Stimulated activated naive CD8-positive, alpha-beta T cell treated with anti-CD3 and anti-CD28 coated beads, Interleukin-15, Interleukin-2, amounts not matched to agents 100 ng/mL and 50 ng/mL, for 24 hours (primary cell): ENCODE results near the gene ISCU.

Source experiments
- H3K27ac Mint-ChIP-seq: one replicate; pipeline ENCODE4 v1.8.0; 2021; ENCODE audit warnings: mild to moderate bottlenecking, mixed read lengths
- H3K27me3 Mint-ChIP-seq: one replicate; pipeline ENCODE4 v1.8.0; 2021; ENCODE audit warnings: mixed read lengths
- H3K36me3 Mint-ChIP-seq: one replicate; pipeline ENCODE4 v1.8.0; 2021; ENCODE audit warnings: low read depth, mixed read lengths
- H3K4me1 Mint-ChIP-seq: one replicate; pipeline ENCODE4 v1.8.0; 2021; ENCODE audit warnings: low read depth, mixed read lengths
- H3K4me3 Mint-ChIP-seq: one replicate; pipeline ENCODE4 v1.8.0; 2021; ENCODE audit warnings: mild to moderate bottlenecking, mixed read lengths
- H3K9me3 Mint-ChIP-seq: one replicate; pipeline ENCODE4 v1.8.0; 2021; ENCODE audit warnings: mixed read lengths

Gene ISCU

DNA sequence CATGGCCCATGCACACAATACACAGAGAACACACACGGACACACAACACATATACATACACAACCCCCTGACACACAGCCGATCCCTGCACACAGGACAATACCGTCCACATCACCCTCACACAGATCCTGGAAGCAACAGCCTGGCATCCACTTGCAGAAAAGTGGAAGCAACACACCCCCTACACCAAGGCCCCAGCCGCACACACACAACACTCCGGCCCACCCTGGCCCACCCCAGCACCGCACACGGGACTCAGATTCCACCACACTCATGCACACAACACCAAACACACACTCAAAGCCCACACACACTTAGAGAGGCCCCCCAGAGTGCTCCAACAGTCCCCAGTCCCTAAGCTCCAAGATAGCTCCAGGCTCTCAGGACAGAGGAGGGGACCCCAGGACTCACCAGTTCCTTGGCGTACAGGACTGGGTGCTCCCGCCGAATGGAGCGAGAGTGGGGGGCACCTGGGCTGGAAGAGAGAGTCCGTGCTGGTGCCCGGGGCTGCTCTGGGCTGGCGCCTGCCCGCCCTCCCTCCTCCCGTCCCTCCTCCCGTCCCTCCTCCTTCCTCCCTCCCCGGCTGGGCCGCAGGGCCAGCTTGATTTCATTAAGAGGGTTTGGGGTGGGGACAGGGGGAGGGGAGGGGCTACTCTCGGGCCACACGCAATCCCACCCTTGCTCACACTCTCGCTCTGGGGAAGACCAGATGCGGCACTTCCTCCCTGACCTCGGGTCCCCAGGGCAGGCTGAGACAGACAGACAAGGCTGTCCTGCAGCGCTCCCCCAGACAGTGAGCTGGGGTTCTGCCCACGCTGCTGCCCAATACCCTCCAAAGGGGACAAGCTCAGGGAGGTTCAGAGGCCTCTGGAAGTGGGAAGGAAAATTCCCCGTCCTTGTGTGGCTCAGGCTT, 35.4 kb downstream of the ISCU start, which contains the start of gene TMEM119:
Gene TMEM119 (minus strand): TSS at position 526 of the 913 bp plus-strand sequence. CDS start 5,701 bp downstream, outside the sequence.
- Mint-ChIP-seq H3K9me3 (no peaks in the 10 kb centered on the region), H3K36me3 (no peaks in the 10 kb centered on the region), H3K4me3 (no peak within 1 kb of the TSS), H3K27me3 (peaks cover 4% of the 10 kb centered on the region), H3K27ac (no peak within 1 kb of the TSS), H3K4me1 (no peaks in the 10 kb centered on the region)

DNA sequence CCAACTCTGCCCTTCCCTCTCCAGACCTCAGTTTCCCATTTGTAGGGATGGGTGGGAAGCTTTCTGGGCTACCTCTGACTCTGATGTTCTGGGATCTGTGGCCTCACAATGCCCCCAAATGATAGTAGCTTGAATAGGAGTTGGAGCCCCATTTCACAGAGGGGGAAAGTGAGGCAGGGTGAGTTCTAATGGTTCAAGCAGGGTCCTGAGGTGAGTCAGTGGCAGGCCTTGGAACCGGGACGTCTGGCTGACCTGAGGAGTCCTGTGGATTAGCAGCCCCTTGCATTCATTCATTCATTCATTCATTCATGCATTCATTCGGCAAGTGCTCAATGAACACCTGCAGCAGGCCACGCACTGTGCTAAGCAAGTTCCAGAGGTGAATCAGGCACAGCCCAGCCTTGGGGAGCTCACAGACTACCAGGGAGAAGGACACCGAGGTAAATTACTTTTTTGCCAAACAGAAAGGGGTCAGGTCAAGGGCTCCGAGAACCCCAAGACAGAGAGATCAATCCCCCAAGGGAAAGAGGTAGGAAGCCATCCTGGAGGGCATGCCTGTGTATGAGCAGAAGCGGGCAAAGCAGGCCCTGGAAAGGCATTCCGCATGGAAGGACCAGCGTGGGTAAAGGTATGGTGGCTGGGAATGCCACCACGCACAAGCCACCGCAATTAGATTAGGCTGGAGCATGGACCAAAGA, 36.3 kb downstream of the ISCU start:
- Mint-ChIP-seq H3K27ac (no peak overlapping the region), H3K9me3 (no peaks in the 10 kb centered on the region)

DNA sequence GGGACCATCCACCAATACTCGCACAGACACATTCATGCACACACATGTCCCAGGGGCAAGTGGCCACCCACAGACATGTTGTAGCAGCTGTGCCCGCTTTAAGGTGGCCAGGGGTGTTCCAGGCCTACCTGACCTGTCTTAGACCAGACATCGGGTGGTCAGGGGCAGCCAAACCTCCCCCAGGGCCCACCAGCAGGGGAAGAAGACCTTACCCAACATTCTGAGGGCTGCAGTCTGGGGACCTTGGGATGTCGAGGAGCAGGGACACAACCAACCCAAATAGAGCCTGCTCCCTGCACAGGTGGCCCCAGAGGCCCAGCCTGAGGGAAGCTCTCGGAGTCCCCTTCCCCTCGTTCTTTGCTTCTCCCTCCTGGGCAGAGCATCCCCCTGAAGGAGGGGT, 37.1 kb downstream of the ISCU start:
- H3K4me3 Mint-ChIP-seq, result no peak overlapping the region

More for the DNA sequence above, 36.3 kb downstream of the ISCU start:
- Mint-ChIP-seq H3K4me1 (no peaks in the 10 kb centered on the region), H3K27me3 (peaks cover 4% of the 10 kb centered on the region), H3K4me3 (no peak overlapping the region), H3K36me3 (no peaks in the 10 kb centered on the region)

DNA sequence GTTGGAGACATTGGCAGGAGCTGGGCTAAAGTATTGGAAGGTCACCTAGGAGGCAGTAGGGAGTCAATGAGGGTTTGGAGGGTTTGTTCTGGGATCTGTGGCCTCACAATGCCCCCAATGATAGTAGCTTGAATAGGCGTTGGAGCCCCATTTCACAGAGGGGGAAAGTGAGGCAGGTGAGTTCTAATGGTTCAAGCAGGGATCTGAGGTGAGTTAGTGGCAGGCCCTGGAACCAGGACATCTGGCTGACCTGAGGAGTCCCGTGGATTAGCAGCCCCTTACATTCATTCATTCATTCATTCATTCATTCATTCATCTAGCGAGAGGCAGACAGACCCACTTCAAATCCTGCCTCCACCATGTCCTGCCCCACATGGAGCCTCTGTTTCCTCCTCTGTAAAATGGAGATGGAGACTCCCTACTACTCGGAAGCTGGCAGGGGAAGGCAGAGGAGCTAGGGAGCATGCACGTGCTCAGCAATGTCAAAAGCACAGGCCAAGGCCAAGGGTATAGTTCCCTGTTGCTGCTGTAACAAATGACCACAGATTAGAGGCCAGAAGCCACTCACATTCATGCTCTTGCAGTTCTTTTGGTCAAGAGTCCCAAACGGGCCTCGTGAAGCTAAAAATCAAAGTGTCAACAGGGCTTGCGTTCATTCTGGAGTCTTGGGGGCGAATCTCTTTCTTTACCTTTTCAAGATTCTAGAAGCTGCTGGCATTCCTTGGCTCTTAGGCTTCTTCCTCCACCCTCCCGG, 37.7 kb downstream of the ISCU start:
- Mint-ChIP-seq H3K27ac (no peak overlapping the region), H3K36me3 (no peaks in the 10 kb centered on the region), H3K9me3 (no peaks in the 10 kb centered on the region), H3K4me1 (no peaks in the 10 kb centered on the region), H3K27me3 (peaks cover 4% of the 10 kb centered on the region), H3K4me3 (no peak overlapping the region)

More for the DNA sequence above, 37.1 kb downstream of the ISCU start:
- Mint-ChIP-seq H3K4me1 (no peaks in the 10 kb centered on the region), H3K27ac (no peak overlapping the region), H3K36me3 (no peaks in the 10 kb centered on the region), H3K9me3 (no peaks in the 10 kb centered on the region), H3K27me3 (peaks cover 4% of the 10 kb centered on the region)

DNA sequence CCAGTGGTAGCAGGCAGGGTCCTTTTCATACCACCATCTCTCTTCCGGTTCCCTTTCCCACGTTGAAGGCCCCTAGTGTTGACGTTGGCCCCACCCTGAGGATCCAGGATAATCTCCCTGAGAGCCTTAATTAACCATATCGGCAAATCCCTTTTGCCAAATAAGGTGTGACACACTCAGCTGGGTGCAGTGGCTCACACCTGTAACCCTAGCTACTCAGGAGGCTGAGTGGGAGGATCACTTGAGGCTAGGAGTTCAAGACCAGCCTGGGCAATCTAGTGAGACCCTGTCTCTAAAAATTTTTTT, 38.3 kb downstream of the ISCU start:
- H3K27me3 Mint-ChIP-seq, result peaks cover 4% of the 10 kb centered on the region

DNA sequence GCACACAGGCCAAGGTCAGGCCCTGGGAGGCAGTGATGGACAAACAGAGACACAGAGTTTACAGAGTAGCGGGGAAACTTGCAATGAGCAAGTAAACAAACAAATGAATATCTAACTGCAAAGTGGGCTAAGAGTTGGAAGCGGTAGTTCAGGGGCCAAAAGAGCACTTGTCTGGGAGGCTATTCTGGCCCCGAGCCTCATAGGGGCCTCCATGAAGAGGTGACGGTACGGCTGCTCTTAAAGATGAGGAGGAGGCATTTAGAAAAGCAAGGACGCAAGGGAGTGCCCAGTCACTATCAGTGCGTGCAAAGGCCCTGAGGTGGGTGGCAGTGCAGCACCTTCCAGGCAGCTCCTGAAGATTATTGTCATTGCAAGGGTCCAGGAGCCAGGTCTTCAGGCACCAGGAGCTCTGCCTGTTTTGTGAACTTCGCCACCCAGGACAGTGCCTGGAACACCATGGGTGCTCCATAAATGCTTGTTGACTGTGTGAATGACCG, 39.9 kb downstream of the ISCU start:
- Mint-ChIP-seq H3K4me3 (no peak overlapping the region), H3K27me3 (peaks cover 4% of the 10 kb centered on the region), H3K9me3 (no peaks in the 10 kb centered on the region), H3K4me1 (peaks cover 3% of the 10 kb centered on the region), H3K36me3 (no peaks in the 10 kb centered on the region), H3K27ac (no peak overlapping the region)

More for the DNA sequence above, 38.3 kb downstream of the ISCU start:
- H3K9me3 Mint-ChIP-seq, result no peaks in the 10 kb centered on the region
- H3K36me3 Mint-ChIP-seq, result no peaks in the 10 kb centered on the region
- no peak overlapping the region for H3K4me3 Mint-ChIP-seq
- H3K4me1 Mint-ChIP-seq, result peaks cover 3% of the 10 kb centered on the region
- H3K27ac Mint-ChIP-seq, result no peak overlapping the region

DNA sequence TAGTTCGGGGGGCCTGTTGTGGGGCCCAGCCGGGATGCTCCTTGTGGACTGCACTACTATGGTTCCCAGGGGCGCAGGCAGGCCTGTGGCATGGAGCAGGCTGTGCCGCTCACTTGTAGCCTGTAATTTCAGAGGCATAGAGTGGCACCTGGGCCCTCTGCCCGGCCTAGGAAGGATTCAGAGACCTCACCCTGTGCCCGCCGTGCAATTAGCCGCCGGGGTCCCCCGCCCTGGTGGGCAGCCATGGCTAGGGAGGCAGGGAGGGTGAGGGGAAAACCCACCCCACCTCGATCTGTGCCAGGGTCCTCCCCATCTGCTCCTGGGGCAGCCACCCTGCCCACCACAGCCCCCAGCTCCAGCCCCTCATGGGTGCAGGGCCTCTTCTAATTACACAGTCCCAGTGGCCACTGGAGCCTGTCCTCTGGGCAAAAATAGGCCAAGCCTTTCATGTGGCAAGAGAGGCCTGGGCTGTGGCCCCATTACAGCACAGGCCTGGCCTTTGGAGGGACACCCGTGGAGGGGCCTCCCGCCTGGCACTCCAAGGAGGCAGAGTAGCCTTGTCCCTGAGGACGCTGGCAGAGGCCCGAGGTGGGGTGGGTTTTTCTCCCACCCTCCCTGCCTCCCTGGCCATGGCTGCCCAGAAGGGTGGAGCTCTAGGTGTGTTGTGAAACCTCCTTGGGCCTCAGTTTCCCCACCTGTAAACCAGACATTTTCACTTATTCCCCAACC, 40.7 kb downstream of the ISCU start:
- Mint-ChIP-seq H3K27me3 (peaks cover 4% of the 10 kb centered on the region), H3K4me3 (no peak overlapping the region), H3K27ac (no peak overlapping the region), H3K4me1 (peaks cover 3% of the 10 kb centered on the region), H3K36me3 (no peaks in the 10 kb centered on the region), H3K9me3 (no peaks in the 10 kb centered on the region)

DNA sequence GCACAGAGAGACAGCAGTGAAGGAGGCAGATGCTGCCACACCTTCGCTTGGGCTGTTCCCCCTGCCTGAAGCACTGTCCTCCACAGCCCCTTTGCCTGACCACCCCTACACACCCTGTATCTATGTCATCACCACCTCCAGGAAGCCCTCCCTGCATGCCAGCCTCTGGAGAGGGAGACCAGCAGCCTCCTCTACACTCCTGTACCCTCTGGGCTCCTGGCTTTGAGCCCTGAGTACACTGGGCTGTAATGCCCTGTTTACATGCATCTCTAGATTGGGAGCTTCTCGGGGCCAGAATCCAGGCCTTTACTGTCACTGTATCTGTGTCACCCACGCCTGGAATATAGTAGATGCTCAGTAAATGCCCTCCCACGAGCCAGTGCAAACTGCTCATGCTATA, 41.3 kb downstream of the ISCU start:
- Mint-ChIP-seq H3K4me3 (no peak overlapping the region), H3K27ac (no peak overlapping the region), H3K36me3 (no peaks in the 10 kb centered on the region), H3K27me3 (peaks cover 4% of the 10 kb centered on the region), H3K4me1 (peaks cover 3% of the 10 kb centered on the region), H3K9me3 (no peaks in the 10 kb centered on the region)

DNA sequence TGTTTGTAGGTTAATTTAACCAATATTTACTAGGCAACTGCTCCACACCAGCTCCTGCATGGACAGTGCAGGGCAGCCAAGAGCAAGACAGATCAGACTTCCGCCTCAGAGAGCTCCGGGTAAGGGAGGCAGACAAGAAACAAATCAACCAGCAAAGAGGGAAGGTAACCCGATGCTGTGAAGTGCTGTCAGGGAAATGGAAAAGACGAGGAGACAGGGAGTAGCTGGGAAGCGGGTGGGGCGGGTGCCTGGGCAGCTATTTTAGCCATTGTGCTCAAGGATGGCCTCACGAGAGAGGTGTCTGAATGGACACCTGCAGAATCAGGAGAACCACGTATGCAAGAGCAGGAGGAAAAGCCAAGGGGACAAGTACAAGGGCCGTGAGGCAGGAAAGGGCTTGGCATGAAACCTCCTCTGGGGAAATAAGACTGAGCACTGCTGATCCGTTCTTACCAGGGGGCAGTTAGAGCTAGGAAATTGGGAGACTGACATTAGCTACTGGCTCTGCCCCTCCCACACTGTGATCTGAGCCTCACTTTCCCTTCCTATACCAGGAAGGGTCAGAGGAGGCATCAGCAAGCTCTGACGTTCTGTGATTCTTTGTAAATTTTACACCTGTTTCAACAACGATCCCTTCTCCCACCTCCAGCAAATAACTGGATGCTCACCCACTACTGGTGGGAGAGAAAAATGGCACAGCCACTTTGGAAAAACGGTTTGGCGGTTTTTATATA, 42.0 kb downstream of the ISCU start:
- H3K27me3 Mint-ChIP-seq, result no peaks in the 10 kb centered on the region

DNA sequence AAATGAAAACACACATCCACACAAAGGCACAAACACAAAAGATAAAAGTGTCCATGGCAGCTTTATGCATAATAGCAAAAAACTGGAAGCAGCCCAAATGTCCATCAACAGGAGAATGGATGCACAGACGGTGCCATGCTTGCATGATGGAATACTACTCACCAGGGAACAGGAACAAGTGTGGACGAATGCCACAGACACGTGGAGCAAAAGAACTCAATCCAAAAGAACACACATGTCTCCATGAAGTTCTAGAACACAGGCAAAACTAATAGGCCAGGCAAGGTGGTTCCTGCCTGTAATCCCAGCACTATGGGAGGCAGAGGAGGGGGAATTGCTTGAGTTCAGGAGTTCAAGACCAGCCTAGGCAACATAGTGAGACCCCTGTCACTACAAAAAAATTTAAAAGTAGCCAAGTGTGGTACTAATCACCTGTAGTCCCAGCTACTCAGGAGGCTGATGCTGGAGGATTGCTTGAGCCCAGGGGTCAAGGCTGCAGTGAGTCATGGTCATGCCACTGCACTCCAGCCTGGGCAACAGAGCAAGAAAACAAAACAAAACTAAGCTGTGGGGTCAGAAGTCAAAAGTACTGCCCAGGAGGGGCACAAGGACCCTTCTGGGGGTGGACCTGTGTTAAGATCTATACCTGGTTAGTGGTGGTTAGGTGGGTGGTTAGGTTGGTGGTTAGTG, 42.7 kb downstream of the ISCU start:
- peaks cover 3% of the 10 kb centered on the region for H3K4me1 Mint-ChIP-seq
- H3K36me3 Mint-ChIP-seq, result no peaks in the 10 kb centered on the region
- H3K27me3 Mint-ChIP-seq, result no peaks in the 10 kb centered on the region
- H3K4me3 Mint-ChIP-seq, result peak overlapping the region; percentile 49
- H3K27ac Mint-ChIP-seq, result peak overlapping the region; percentile 70
- no peaks in the 10 kb centered on the region for H3K9me3 Mint-ChIP-seq

More for the DNA sequence above, 42.0 kb downstream of the ISCU start:
- Mint-ChIP-seq H3K4me1 (peaks cover 3% of the 10 kb centered on the region), H3K4me3 (no peak overlapping the region), H3K9me3 (no peaks in the 10 kb centered on the region), H3K27ac (no peak overlapping the region), H3K36me3 (no peaks in the 10 kb centered on the region)

DNA sequence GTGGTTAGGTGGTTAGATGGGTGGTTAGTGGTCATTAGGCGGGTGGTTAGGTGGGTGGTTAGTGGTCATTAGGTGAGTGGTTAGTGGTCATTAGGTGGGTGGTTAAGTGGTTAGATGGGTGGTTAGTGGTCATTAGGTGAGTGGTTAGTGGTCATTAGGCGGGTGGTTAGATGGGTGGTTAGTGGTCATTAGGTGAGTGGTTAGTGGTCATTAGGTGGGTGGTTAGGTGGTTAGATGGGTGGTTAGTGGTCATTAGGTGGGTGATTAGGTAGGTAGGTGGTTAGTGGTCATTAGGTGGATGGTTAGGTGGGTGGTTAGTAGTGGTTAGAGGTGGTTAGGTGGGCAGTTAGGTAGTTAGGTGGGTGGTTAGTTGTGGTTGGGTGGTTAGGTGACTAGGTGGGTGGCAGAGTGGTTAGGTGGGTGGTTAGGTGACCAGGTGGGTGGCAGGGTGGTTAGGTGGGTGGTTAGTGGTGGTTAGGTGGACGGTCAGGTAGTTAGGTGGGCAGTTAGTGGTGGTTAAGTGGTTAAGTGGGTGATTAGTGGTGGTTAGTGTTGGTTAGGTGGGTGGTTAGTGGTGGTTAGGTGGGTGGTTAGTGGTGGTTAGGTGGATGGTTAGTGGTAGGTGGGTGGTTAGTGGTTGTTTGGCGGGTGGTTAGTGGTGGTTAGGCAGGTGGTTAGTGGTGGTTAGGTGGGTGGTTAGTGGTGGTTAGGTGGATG, 43.5 kb downstream of the ISCU start:
- Mint-ChIP-seq H3K27me3 (no peaks in the 10 kb centered on the region), H3K36me3 (no peaks in the 10 kb centered on the region), H3K4me1 (peaks cover 3% of the 10 kb centered on the region), H3K4me3 (peak overlapping the region; percentile 49), H3K27ac (peak overlapping the region; percentile 70), H3K9me3 (no peaks in the 10 kb centered on the region)

DNA sequence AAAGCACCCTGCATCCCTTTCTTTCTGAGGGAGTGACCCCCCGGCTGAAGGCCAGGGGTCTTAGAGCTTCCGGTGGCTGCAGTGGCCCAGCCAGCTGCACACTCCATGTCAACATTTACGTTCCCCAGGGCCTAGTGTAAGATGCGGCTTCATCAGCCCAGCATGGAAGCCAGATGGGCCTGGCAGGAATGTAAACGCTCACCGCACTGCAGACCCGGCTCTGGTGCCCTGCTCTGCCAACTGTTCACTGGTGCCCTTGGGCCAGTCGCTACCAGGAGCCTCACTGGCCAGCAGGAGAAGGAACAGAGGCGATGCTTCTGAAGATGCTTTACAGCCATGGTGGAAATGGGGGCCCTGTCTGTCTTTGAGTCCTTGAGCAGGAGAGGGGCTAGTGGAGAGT, 44.1 kb downstream of the ISCU start:
- Mint-ChIP-seq H3K9me3 (no peaks in the 10 kb centered on the region), H3K27me3 (no peaks in the 10 kb centered on the region), H3K4me1 (peaks cover 3% of the 10 kb centered on the region), H3K4me3 (no peak overlapping the region), H3K36me3 (no peaks in the 10 kb centered on the region), H3K27ac (peak overlapping the region; percentile 70)
